RKO (cell line): ENCODE measurements around the gene EFNB1.
"Not testable (repeated sequence)": the region's sequence is repeated elsewhere in the genome, so short reads cannot be mapped to it uniquely, and the experiment has no call there.

Source experiments
- DNase-seq: peaks from one replicate; pipeline ENCODE4 v3.0.0-alpha.2; 2016; ENCODE audit warnings: low spot score

The EFNB1 gene

GRCh38 chrX:68828740-68829581 is at the start of gene EFNB1:
EFNB1 (plus strand) TSS chrX:68829021; CDS start chrX:68829777, 756 bp downstream.
- peak; percentile 94 for DNase-seq

GRCh38 chrX:68781295-68781694 is 47.5 kb upstream of the EFNB1 start:
- DNase-seq = not testable (repeated sequence)

GRCh38 chrX:68784816-68785215 is 44.0 kb upstream of the EFNB1 start:
- DNase-seq = no peak

GRCh38 chrX:68786581-68786980 is 42.2 kb upstream of the EFNB1 start:
- DNase-seq = not testable (repeated sequence)

- no peak for DNase-seq
Measured at GRCh38 chrX:68789966-68790365, 38.9 kb upstream of the EFNB1 start.

- no peak for DNase-seq
Measured at GRCh38 chrX:68792083-68792482, 36.7 kb upstream of the EFNB1 start.

- no peak for DNase-seq
Measured at GRCh38 chrX:68794461-68794860, 34.4 kb upstream of the EFNB1 start.

GRCh38 chrX:68795741-68796140 is 33.1 kb upstream of the EFNB1 start:
- no peak for DNase-seq

- not testable (repeated sequence) for DNase-seq
Measured at GRCh38 chrX:68798400-68798799, 30.4 kb upstream of the EFNB1 start.

GRCh38 chrX:68801737-68802290 is 27.0 kb upstream of the EFNB1 start:
- DNase-seq = no peak

- peak; percentile 53 for DNase-seq
Measured at GRCh38 chrX:68807818-68808217, 21.0 kb upstream of the EFNB1 start.

- no peak for DNase-seq
Measured at GRCh38 chrX:68808686-68809357, 20.0 kb upstream of the EFNB1 start.

GRCh38 chrX:68820476-68821110 is 8.2 kb upstream of the EFNB1 start:
- no peak for DNase-seq

- no peak for DNase-seq
Measured at GRCh38 chrX:68821616-68822015, 7.2 kb upstream of the EFNB1 start.

GRCh38 chrX:68822641-68823410 is 6.0 kb upstream of the EFNB1 start:
- DNase-seq = peak; percentile 65

- DNase-seq = no peak
Measured at GRCh38 chrX:68823413-68824151, 5.2 kb upstream of the EFNB1 start.

GRCh38 chrX:68824152-68824433 is 4.7 kb upstream of the EFNB1 start:
- DNase-seq = no peak

- no peak for DNase-seq
Measured at GRCh38 chrX:68824565-68825125, 4.2 kb upstream of the EFNB1 start.

- no peak for DNase-seq
Measured at GRCh38 chrX:68826113-68826980, 2.5 kb upstream of the EFNB1 start.

GRCh38 chrX:68827256-68827655 is 1.6 kb upstream of the EFNB1 start:
- no peak for DNase-seq
